HepG2 (cell line): ENCODE data around the gene MYO18A. TPM values are rescaled to one million over a fixed set of nuclear protein-coding genes. Genes with fewer than 3 reads are reported as not detected.
A peak's percentile ranks its signal among the peaks of the same experiment; 100 is the strongest.

Source experiments
- ATAC-seq: fragments of 200-7000 bp; cut with Tn5 transposase; 3 replicates; pipeline ENCODE4 v1.9.1; 2020; ENCODE audit warnings: mild to moderate bottlenecking, moderate library complexity
- Bru-seq: library from RNA; stranded (reverse); fragments of 400-500 nt; gene quantifications from one replicate; lab custom pipeline; 2021; lab: Mats Ljungman, UMichigan
- BruChase-seq, 2 experiments: library from RNA; stranded (reverse); fragments of 400-500 nt; gene quantifications; one replicate each; lab custom pipeline; 2021; lab: Mats Ljungman, UMichigan
- BruUV-seq: library from RNA; stranded (reverse); fragments of 400-500 nt; replicated peaks from 2 replicates; lab custom pipeline; 2021; lab: Mats Ljungman, UMichigan
- CTCF ChIA-PET: fragments of 300-600 bp; formaldehyde crosslinking; extraction: SDS; loops from one replicate; lab custom pipeline; 2021; ENCODE audit warnings: low total read pairs, inconsistent platforms, low intra/inter-chr PET ratio; lab: Yijun Ruan, JAX
- POLR2A ChIA-PET: fragments of 350-600 bp; sonication (Branson Sonifier 250); formaldehyde crosslinking; loops from one replicate; lab custom pipeline; 2020; ENCODE audit warnings: antibody characterized with exemption, inconsistent platforms; lab: Yijun Ruan, JAX
- DNase-seq: peaks from one replicate; pipeline ENCODE4 v3.0.0-alpha.2; 2015; ENCODE audit warnings: low spot score
- FAIRE-seq: peaks from 3 replicates; lab custom pipeline; 2011; peaks lifted over from hg19 to GRCh38; lab: Jason Lieb, UNC
- H2AFZ ChIP-seq: one replicate; pipeline ENCODE4 v1.6.1; 2011; ENCODE audit warnings: low read length, inconsistent platforms
- H3K27ac ChIP-seq: fragments of 300-600 bp; 3 replicates; pipeline ENCODE4 v1.8.0; 2011; ENCODE audit warnings: mixed run types, mild to moderate bottlenecking, mixed read lengths, low read length, inconsistent platforms; ENCODE audit not compliant: insufficient read depth; ENCODE audit errors: extremely low read length
- H3K27me3 ChIP-seq, 2 experiments: fragments of 200-600 bp in 1 of 2; 2 replicates in 1 of 2; 3 replicates in 1 of 2; pipeline versions ENCODE4 v1.6.0 to v1.8.0; 2011; ENCODE audit warnings: low read length in 2 of 2, mild to moderate bottlenecking in 2 of 2, moderate library complexity in 2 of 2, inconsistent platforms in 1 of 2; ENCODE audit not compliant: insufficient read depth in 2 of 2, control insufficient read depth in 1 of 2
- H3K36me3 ChIP-seq, 2 experiments: fragments of 200-600 bp in 1 of 2; replicated peaks in 1 of 2; 2 replicates in 1 of 2; 3 replicates in 1 of 2; pipeline versions ENCODE4 v1.5.1 to v1.8.0; 2011; ENCODE audit warnings: low read length in 2 of 2, inconsistent platforms in 1 of 2; ENCODE audit not compliant: insufficient read depth in 2 of 2, control insufficient read depth in 1 of 2
- H3K4me1 ChIP-seq: 2 replicates; pipeline ENCODE4 v1.5.1; 2012; ENCODE audit warnings: low read length, inconsistent platforms; ENCODE audit not compliant: insufficient read depth
- H3K4me2 ChIP-seq: 2 replicates; pipeline ENCODE4 v1.6.0; 2011; ENCODE audit warnings: low read depth, low read length, inconsistent platforms
- H3K4me3 ChIP-seq, 3 experiments: fragments of 200-600 bp in 1 of 3; sonication (generic), shearing (Covaris generic) in 1 of 3; replicated peaks in 1 of 3; 2 replicates each; pipeline ENCODE4 v1.5.1; 2011 to 2016; ENCODE audit warnings: low read length in 3 of 3, inconsistent platforms in 2 of 3, low read depth in 2 of 3, mild to moderate bottlenecking in 2 of 3, control low read depth in 1 of 3, mixed read lengths in 1 of 3; ENCODE audit not compliant: insufficient read depth in 1 of 3
- H3K79me2 ChIP-seq: one replicate; pipeline ENCODE4 v1.6.1; 2011; ENCODE audit warnings: low read length, inconsistent platforms; ENCODE audit not compliant: insufficient read depth
- H3K9ac ChIP-seq: 2 replicates; pipeline ENCODE4 v1.6.0; 2011; ENCODE audit warnings: mild to moderate bottlenecking, low read depth, low read length, inconsistent platforms; ENCODE audit not compliant: insufficient read depth
- H3K9me3 ChIP-seq: 2 replicates; pipeline ENCODE4 v1.5.1; 2012; ENCODE audit warnings: mild to moderate bottlenecking, low read length
- H4K20me1 ChIP-seq: 2 replicates; pipeline ENCODE4 v1.6.0; 2011; ENCODE audit warnings: inconsistent platforms, mild to moderate bottlenecking, low read length, moderate library complexity; ENCODE audit not compliant: insufficient read depth
- ADNP ChIP-seq: sonication (generic); formaldehyde crosslinking; IDR thresholded peaks from 2 replicates; pipeline ENCODE4 v1.4.0; 2020; ENCODE audit warnings: missing genetic modification reagents
- ARNTL ChIP-seq: sonication (generic); formaldehyde crosslinking; IDR thresholded peaks from 2 replicates; pipeline ENCODE4 v1.4.0; 2020; ENCODE audit warnings: mild to moderate bottlenecking, missing genetic modification reagents
- CBX5 ChIP-seq: sonication (generic); formaldehyde crosslinking; IDR thresholded peaks from 2 replicates; pipeline ENCODE4 v1.4.0; 2020; ENCODE audit warnings: missing genetic modification reagents, borderline replicate concordance
- FOXO4 ChIP-seq: sonication (generic); formaldehyde crosslinking; conservative IDR thresholded peaks from 2 replicates; pipeline ENCODE4 v1.8.1; 2023; ENCODE audit warnings: missing genetic modification reagents
- GZF1 ChIP-seq: sonication (generic); formaldehyde crosslinking; IDR thresholded peaks from 2 replicates; pipeline ENCODE4 v1.5.1; 2020; ENCODE audit warnings: mild to moderate bottlenecking, missing genetic modification reagents
- HIVEP1 ChIP-seq: sonication (generic); formaldehyde crosslinking; IDR thresholded peaks from 2 replicates; pipeline ENCODE4 v1.4.0; 2020; ENCODE audit warnings: mild to moderate bottlenecking, missing genetic modification reagents
- MXD4 ChIP-seq: IDR thresholded peaks from 2 replicates; pipeline ENCODE4 v1.6.1; 2016; ENCODE audit warnings: mild to moderate bottlenecking, missing biosample characterization, missing genetic modification reagents
- PHF21A ChIP-seq: sonication (generic); formaldehyde crosslinking; IDR thresholded peaks from 2 replicates; pipeline ENCODE4 v1.5.0; 2020; ENCODE audit warnings: mild to moderate bottlenecking, missing genetic modification reagents
- ZNF30 ChIP-seq: sonication (generic); formaldehyde crosslinking; IDR thresholded peaks from 2 replicates; pipeline ENCODE4 v1.5.0; 2020; ENCODE audit warnings: mild to moderate bottlenecking, missing genetic modification reagents
- ZNF430 ChIP-seq: sonication (generic); formaldehyde crosslinking; IDR thresholded peaks from 2 replicates; pipeline ENCODE4 v1.9.0; 2021; ENCODE audit warnings: mild to moderate bottlenecking, missing genetic modification reagents
- ZNF83 ChIP-seq: sonication (generic); formaldehyde crosslinking; IDR thresholded peaks from 2 replicates; pipeline ENCODE4 v1.4.0; 2020; ENCODE audit warnings: missing genetic modification reagents, mild to moderate bottlenecking, borderline replicate concordance
- ZSCAN29 ChIP-seq: sonication (generic); formaldehyde crosslinking; conservative IDR thresholded peaks from 2 replicates; pipeline ENCODE4 v1.4.0; 2020; ENCODE audit warnings: mild to moderate bottlenecking, missing genetic modification reagents
- WGBS: methylation state at CpG from one replicate; pipeline ENCODE4 v1.1.6; 2017; ENCODE audit warnings: low lambda C conversion rate; 5-methylcytosine and 5-hydroxymethylcytosine counted together
- in situ Hi-C: cut with HindIII; loops from 2 replicates; pipeline ENCODE4 v1.10.0; 2017; ENCODE audit warnings: low pct_unique_long_range_greater_than_20kb; ENCODE audit not compliant: extremely low pct_ligation_motif_present
- intact Hi-C: fragments of 100-400 bp; cut with micrococcal nuclease; formaldehyde crosslinking; loops from one replicate; pipeline ENCODE4 v1.10.0; 2022; ENCODE audit not compliant: unreplicated experiment
- long read RNA-seq, 2 experiments: library from RNA in 1 of 2; library from polyadenylated mRNA in 1 of 2; stranded (forward) in 1 of 2; unstranded in 1 of 2; transcript quantifications; one replicate each; pipeline ENCODE4 v2.0.0, GENCODE V29; 2019 to 2022
- polyA minus RNA-seq, 3 experiments: library from RNA; depleted of rRNA, polyadenylated mRNA; stranded (reverse); fragments of >200 nt; gene quantifications; 2 replicates each; pipeline ENCODE4 v1.2.3, GENCODE V29; 2011; ENCODE audit warnings: low replicate concordance in 1 of 3
- polyA plus RNA-seq, 8 experiments: library from polyadenylated mRNA; depleted of rRNA in 3 of 8; stranded (reverse) in 7 of 8; unstranded in 1 of 8; fragments of >200 nt; fragmentation: Illumina TruSeq in 4 of 8; extraction: Trizol in 4 of 8; gene quantifications; 2 replicates each; pipeline versions ENCODE4 v1.2.1 to v1.2.3, GENCODE V29; 2011 to 2016; ENCODE audit warnings: low read depth in 4 of 8, missing spikeins in 1 of 8, mixed read lengths in 1 of 8; ENCODE audit not compliant: insufficient read depth in 1 of 8
- total RNA-seq, 5 experiments: library from RNA; depleted of rRNA; stranded (reverse); fragments of >200 nt; fragmentation: Illumina TruSeq; extraction: Trizol; gene quantifications; 2 replicates each; pipeline ENCODE4 v1.2.3, GENCODE V29; 2016; ENCODE audit warnings: low read depth in 1 of 5
- TF ChIP-seq, protein P1 (sequence below): IDR thresholded peaks from 2 replicates; pipeline ENCODE4 v1.4.0; 2020; ENCODE audit warnings: mild to moderate bottlenecking, missing genetic modification reagents

MYO18A gene
- total RNA-seq (2016; rRNA removed; fragmentation: Illumina TruSeq; extraction: Trizol) (21.2 and 24.8 TPM in 2 replicates), polyA plus RNA-seq (2011; rRNA removed) (16.8 and 23.2 TPM in 2 replicates), polyA minus RNA-seq (2011; rRNA and poly(A)+ RNA removed; ENCODE audit: low replicate concordance) (39.4 and 67.1 TPM in 2 replicates), Bru-seq, nascent RNA (percentile 69 among the genes with signal in this experiment), BruChase-seq, experiment 1, labeled RNA remaining after a 6-hour chase (percentile 77 among the genes with signal in this experiment), BruChase-seq, experiment 2, labeled RNA remaining after a 2-hour chase (percentile 73 among the genes with signal in this experiment)
- 4.9 and 7.5 TPM in 2 replicates for total RNA-seq (2016; cell fraction: cytosol; rRNA removed; fragmentation: Illumina TruSeq; extraction: Trizol; ENCODE audit: low read depth)
- 16.3 and 25.6 TPM in 2 replicates for total RNA-seq (2016; cell fraction: insoluble cytoplasmic fraction; rRNA removed; fragmentation: Illumina TruSeq; extraction: Trizol)
- total RNA-seq (2016; cell fraction: membrane; rRNA removed; fragmentation: Illumina TruSeq; extraction: Trizol) = 5.8 and 6.0 TPM in 2 replicates
- 24.8 and 30.3 TPM in 2 replicates for total RNA-seq (2016; cell fraction: nucleus; rRNA removed; fragmentation: Illumina TruSeq; extraction: Trizol)
- polyA plus RNA-seq (2011; cell fraction: cytosol; rRNA removed) = 8.3 and 9.6 TPM in 2 replicates
- 155 and 159 TPM in 2 replicates for polyA plus RNA-seq (2011; cell fraction: nucleus; rRNA removed)
- polyA plus RNA-seq (2012) = 42.0 and 44.5 TPM in 2 replicates
- 0.96 and 1.4 TPM in 2 replicates for polyA plus RNA-seq (2016; cell fraction: cytosol; fragmentation: Illumina TruSeq; extraction: Trizol; ENCODE audit: low read depth)
- polyA plus RNA-seq (2016; cell fraction: insoluble cytoplasmic fraction; fragmentation: Illumina TruSeq; extraction: Trizol; ENCODE audit: low read depth) = 16.0 and 20.4 TPM in 2 replicates
- 2.4 and 3.0 TPM in 2 replicates for polyA plus RNA-seq (2016; cell fraction: membrane; fragmentation: Illumina TruSeq; extraction: Trizol; ENCODE audit: low read depth)
- 72.8 and 77.7 TPM in 2 replicates for polyA plus RNA-seq (2016; cell fraction: nucleus; fragmentation: Illumina TruSeq; extraction: Trizol; ENCODE audit: insufficient read depth, low read depth)
- 13.7 and 17.4 TPM in 2 replicates for polyA minus RNA-seq (2011; cell fraction: cytosol; rRNA and poly(A)+ RNA removed)
- polyA minus RNA-seq (2011; cell fraction: nucleus; rRNA and poly(A)+ RNA removed) = 65.8 and 83.4 TPM in 2 replicates
- long read RNA-seq, experiment 1, partial matches to known transcripts = 7 of 8 reads
- long read RNA-seq, experiment 1, other reads (novel, unspliced or antisense) = 1 of 8 reads
- long read RNA-seq, experiment 2, partial matches to known transcripts = 49 of 56 reads
- long read RNA-seq, experiment 2, other reads (novel, unspliced or antisense) = 5 of 56 reads

DNA sequence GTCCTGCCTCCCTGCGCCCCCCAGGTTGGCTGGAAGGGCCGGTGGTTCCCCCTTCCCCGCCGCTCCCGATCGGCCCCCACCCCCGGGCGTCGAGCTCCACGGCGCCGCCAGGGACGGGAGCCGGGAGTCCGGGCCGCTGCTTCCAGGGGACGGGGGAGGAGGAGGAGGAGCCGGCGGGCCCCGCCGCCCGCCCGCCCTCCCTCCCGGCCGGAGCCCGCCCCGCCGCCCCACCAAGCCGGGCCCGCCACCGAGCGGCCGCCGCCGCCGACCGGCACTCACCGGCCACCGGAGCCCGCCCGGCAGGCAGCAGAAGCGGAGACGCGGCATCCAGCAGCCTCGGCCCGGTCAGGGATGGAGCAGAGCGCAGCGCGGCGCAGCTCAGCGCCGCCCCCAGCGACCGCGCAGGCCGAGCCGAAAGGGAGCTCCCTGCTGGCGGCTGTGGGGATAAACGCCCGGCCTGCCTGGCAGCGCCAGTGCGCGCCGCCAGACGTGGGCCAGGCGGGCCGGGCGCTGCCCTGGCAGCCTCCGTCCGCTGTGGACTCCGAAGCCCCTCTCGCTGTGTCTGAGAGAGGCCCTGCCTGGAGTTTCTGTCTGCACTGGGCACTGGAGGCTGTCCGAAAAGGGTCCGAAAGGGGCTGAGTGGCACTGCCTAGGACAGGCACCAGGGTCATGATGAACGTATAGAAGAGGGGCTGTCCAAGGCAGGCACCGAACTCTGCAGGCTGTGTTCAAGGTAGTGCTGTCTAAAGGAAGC, at the start of gene MYO18A:
MYO18A (minus strand) TSS at position 365 of the 754 bp plus-strand sequence. CDS start 13,458 bp downstream, outside the sequence.
- peak within 1 kb of the TSS; percentile 68 to 88 (median 86) for H3K4me3 ChIP-seq
- H3K4me2 ChIP-seq = peak within 1 kb of the TSS; percentile 100
- no peak within 1 kb of the TSS for H2AFZ ChIP-seq
- ATAC-seq (peak; percentile 64), FAIRE-seq (no peak), DNase-seq (peak; percentile 45)
- BruUV-seq = no TSS peak
- no peaks in the 10 kb centered on the region; a peak in 1 of 5 replicates for H3K27me3 ChIP-seq
- H3K4me1 ChIP-seq = peaks cover 37% of the 10 kb centered on the region
- peaks cover 26% of the 10 kb centered on the region for H3K79me2 ChIP-seq
- in situ Hi-C loops = loop anchor here (5.0 kb wide), 1 partner anchor 33 kb away; no protein-coding TSS in a partner anchor
- no peaks in the 10 kb centered on the region for H4K20me1 ChIP-seq
- no CpG with 5 or more reads among the region's 76 CpGs for WGBS
- peak within 1 kb of the TSS; percentile 98 for H3K27ac ChIP-seq
- ChIA-PET POLR2A (interaction anchor here (0.9 to 6.6 kb wide), 10 partner anchors 10 to 272 kb away, joined by 3 to 618 read pairs (median 6); partner anchors contain the start of genes NUFIP2 and PHF12), CTCF (interaction anchor here (1.1 to 2.6 kb wide), 4 partner anchors 28 to 39 kb away, joined by 4 to 40 read pairs (median 6); no protein-coding TSS in a partner anchor)
- H3K9ac ChIP-seq = peak within 1 kb of the TSS; percentile 84
- intact Hi-C loops = no loop called here
- H3K9me3 ChIP-seq = no peaks in the 10 kb centered on the region
- H3K36me3 ChIP-seq = no peaks in the 10 kb centered on the region
- TF ChIP-seq ZSCAN29 (CRISPR knock-in tag) = no peak
- no peak for TF ChIP-seq ADNP (CRISPR knock-in tag)
- TF ChIP-seq, protein P1, sequence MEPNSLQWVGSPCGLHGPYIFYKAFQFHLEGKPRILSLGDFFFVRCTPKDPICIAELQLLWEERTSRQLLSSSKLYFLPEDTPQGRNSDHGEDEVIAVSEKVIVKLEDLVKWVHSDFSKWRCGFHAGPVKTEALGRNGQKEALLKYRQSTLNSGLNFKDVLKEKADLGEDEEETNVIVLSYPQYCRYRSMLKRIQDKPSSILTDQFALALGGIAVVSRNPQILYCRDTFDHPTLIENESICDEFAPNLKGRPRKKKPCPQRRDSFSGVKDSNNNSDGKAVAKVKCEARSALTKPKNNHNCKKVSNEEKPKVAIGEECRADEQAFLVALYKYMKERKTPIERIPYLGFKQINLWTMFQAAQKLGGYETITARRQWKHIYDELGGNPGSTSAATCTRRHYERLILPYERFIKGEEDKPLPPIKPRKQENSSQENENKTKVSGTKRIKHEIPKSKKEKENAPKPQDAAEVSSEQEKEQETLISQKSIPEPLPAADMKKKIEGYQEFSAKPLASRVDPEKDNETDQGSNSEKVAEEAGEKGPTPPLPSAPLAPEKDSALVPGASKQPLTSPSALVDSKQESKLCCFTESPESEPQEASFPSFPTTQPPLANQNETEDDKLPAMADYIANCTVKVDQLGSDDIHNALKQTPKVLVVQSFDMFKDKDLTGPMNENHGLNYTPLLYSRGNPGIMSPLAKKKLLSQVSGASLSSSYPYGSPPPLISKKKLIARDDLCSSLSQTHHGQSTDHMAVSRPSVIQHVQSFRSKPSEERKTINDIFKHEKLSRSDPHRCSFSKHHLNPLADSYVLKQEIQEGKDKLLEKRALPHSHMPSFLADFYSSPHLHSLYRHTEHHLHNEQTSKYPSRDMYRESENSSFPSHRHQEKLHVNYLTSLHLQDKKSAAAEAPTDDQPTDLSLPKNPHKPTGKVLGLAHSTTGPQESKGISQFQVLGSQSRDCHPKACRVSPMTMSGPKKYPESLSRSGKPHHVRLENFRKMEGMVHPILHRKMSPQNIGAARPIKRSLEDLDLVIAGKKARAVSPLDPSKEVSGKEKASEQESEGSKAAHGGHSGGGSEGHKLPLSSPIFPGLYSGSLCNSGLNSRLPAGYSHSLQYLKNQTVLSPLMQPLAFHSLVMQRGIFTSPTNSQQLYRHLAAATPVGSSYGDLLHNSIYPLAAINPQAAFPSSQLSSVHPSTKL = peak; percentile 21; the same call in 1 of the 2 replicates
- TF ChIP-seq GZF1 = no peak
- no peak for TF ChIP-seq ZNF430 (CRISPR knock-in tag)
- 0 out of 2 replicates have a peak, but pooled peaks have one; percentile 50 for TF ChIP-seq ARNTL (CRISPR knock-in tag)
- TF ChIP-seq HIVEP1 (CRISPR knock-in tag) = no peak
- 0 out of 2 replicates have a peak, but pooled peaks have one; percentile 25 for TF ChIP-seq PHF21A (CRISPR knock-in tag)
- no peak for TF ChIP-seq CBX5 (CRISPR knock-in tag)
- no peak for TF ChIP-seq FOXO4 (CRISPR knock-in tag)
- TF ChIP-seq MXD4 (CRISPR knock-in tag) = 0 out of 2 replicates have a peak, but pooled peaks have one; percentile 18
- no peak for TF ChIP-seq ZNF83 (CRISPR knock-in tag)
- no peak for TF ChIP-seq ZNF30 (CRISPR knock-in tag)
